ES-I3 (cell line): ENCODE measurements around the gene RPL27A.

Source experiments
- H3K36me3 ChIP-seq: 2 replicates; pipeline ENCODE4 v1.6.1; 2013; ENCODE audit warnings: mild to moderate bottlenecking, low read length, control low read depth, moderate library complexity; ENCODE audit not compliant: insufficient read depth
- H3K4me1 ChIP-seq: 2 replicates; pipeline ENCODE4 v1.6.1; 2013; ENCODE audit warnings: mild to moderate bottlenecking, control low read depth, low read length; ENCODE audit not compliant: insufficient read depth
- H3K9ac ChIP-seq: 2 replicates; pipeline ENCODE4 v1.6.1; 2013; ENCODE audit warnings: low read depth, mild to moderate bottlenecking, low read length, moderate library complexity
- H3K9me3 ChIP-seq: 2 replicates; pipeline ENCODE4 v1.6.1; 2013; ENCODE audit warnings: mild to moderate bottlenecking, low read length, moderate library complexity; ENCODE audit not compliant: control insufficient read depth, insufficient read depth

The RPL27A gene

GRCh38 chr11:8701891-8702597 is 19.5 kb downstream of the RPL27A start:
- H3K4me1 ChIP-seq = peaks cover 33% of the 10 kb centered on the region
- no peaks in the 10 kb centered on the region; the same call in none of the 2 replicates for H3K36me3 ChIP-seq
- no peak overlapping the region for H3K9ac ChIP-seq

GRCh38 chr11:8702598-8702915 is 20.0 kb downstream of the RPL27A start:
- no peaks in the 10 kb centered on the region for H3K9me3 ChIP-seq
- H3K9ac ChIP-seq = no peak overlapping the region
- peaks cover 33% of the 10 kb centered on the region for H3K4me1 ChIP-seq
- H3K36me3 ChIP-seq = no peaks in the 10 kb centered on the region; the same call in none of the 2 replicates

More at GRCh38 chr11:8701891-8702597, 19.5 kb downstream of the RPL27A start:
- H3K9me3 ChIP-seq = no peaks in the 10 kb centered on the region

GRCh38 chr11:8704136-8704535 is 21.5 kb downstream of the RPL27A start:
- Histone ChIP-seq H3K9me3 (no peaks in the 10 kb centered on the region), H3K36me3 (no peaks in the 10 kb centered on the region; the same call in none of the 2 replicates), H3K4me1 (peaks cover 30% of the 10 kb centered on the region), H3K9ac (no peak overlapping the region)

- peaks cover 22% of the 10 kb centered on the region for H3K4me1 ChIP-seq
- H3K36me3 ChIP-seq = no peaks in the 10 kb centered on the region; the same call in none of the 2 replicates
- H3K9ac ChIP-seq = no peak overlapping the region
- no peaks in the 10 kb centered on the region for H3K9me3 ChIP-seq
These were observed 22.6 kb downstream of the RPL27A start for GRCh38 chr11:8705146-8705545.

GRCh38 chr11:8706673-8707432 is 24.3 kb downstream of the RPL27A start:
- no peak overlapping the region for H3K9ac ChIP-seq
- peaks cover 12% of the 10 kb centered on the region for H3K4me1 ChIP-seq
- H3K36me3 ChIP-seq = no peaks in the 10 kb centered on the region; the same call in none of the 2 replicates
- H3K9me3 ChIP-seq = no peaks in the 10 kb centered on the region

GRCh38 chr11:8707541-8708191 is 25.1 kb downstream of the RPL27A start:
- H3K9me3 ChIP-seq = no peaks in the 10 kb centered on the region
- no peaks in the 10 kb centered on the region; the same call in none of the 2 replicates for H3K36me3 ChIP-seq
- peaks cover 7% of the 10 kb centered on the region; the same call in 1 of the 2 replicates for H3K4me1 ChIP-seq
- no peak overlapping the region for H3K9ac ChIP-seq

- Histone ChIP-seq H3K9me3 (no peaks in the 10 kb centered on the region), H3K4me1 (peaks cover 7% of the 10 kb centered on the region; the same call in 1 of the 2 replicates), H3K9ac (no peak overlapping the region), H3K36me3 (no peaks in the 10 kb centered on the region; the same call in 1 of the 2 replicates)
These were observed 26.5 kb downstream of the RPL27A start for GRCh38 chr11:8709002-8709672.

GRCh38 chr11:8709777-8710176 is 27.2 kb downstream of the RPL27A start:
- no peak overlapping the region for H3K9ac ChIP-seq
- H3K4me1 ChIP-seq = peaks cover 7% of the 10 kb centered on the region; the same call in 1 of the 2 replicates
- no peaks in the 10 kb centered on the region; the same call in 1 of the 2 replicates for H3K36me3 ChIP-seq
- no peaks in the 10 kb centered on the region for H3K9me3 ChIP-seq

- Histone ChIP-seq H3K9ac (no peak overlapping the region), H3K36me3 (no peaks in the 10 kb centered on the region; the same call in 1 of the 2 replicates), H3K4me1 (peaks cover 8% of the 10 kb centered on the region; the same call in 1 of the 2 replicates), H3K9me3 (no peaks in the 10 kb centered on the region)
These were observed 29.4 kb downstream of the RPL27A start for GRCh38 chr11:8711895-8712442.

GRCh38 chr11:8712506-8712905 is 29.9 kb downstream of the RPL27A start:
- H3K4me1 ChIP-seq = peaks cover 13% of the 10 kb centered on the region
- H3K9me3 ChIP-seq = no peaks in the 10 kb centered on the region
- H3K36me3 ChIP-seq = no peaks in the 10 kb centered on the region
- no peak overlapping the region for H3K9ac ChIP-seq

- Histone ChIP-seq H3K9me3 (no peaks in the 10 kb centered on the region), H3K4me1 (peaks cover 21% of the 10 kb centered on the region), H3K36me3 (no peaks in the 10 kb centered on the region), H3K9ac (no peak overlapping the region)
These were observed 31.3 kb downstream of the RPL27A start for GRCh38 chr11:8713760-8714454.

GRCh38 chr11:8714622-8715225 is 32.1 kb downstream of the RPL27A start:
- Histone ChIP-seq H3K36me3 (no peaks in the 10 kb centered on the region), H3K4me1 (peaks cover 26% of the 10 kb centered on the region), H3K9me3 (no peaks in the 10 kb centered on the region), H3K9ac (no peak overlapping the region)

GRCh38 chr11:8715501-8715900 is 32.9 kb downstream of the RPL27A start:
- H3K36me3 ChIP-seq = no peaks in the 10 kb centered on the region
- H3K4me1 ChIP-seq = peaks cover 29% of the 10 kb centered on the region
- no peak overlapping the region for H3K9ac ChIP-seq
- H3K9me3 ChIP-seq = no peaks in the 10 kb centered on the region
